HG02642 (cell line): ENCODE data around the gene CYBRD1.
"Not testable (repeated sequence)": the region's sequence is repeated elsewhere in the genome, so short reads cannot be mapped to it uniquely, and the experiment has no call there.

Source experiments
- ATAC-seq: cut with Tn5 transposase; IDR thresholded peaks from one replicate; pipeline ENCODE4 v1.9.1; 2021; ENCODE audit warnings: mild to moderate bottlenecking; ENCODE audit not compliant: unreplicated experiment, poor library complexity

Gene CYBRD1

GRCh38 chr2:171522052-171522787, at the start of gene CYBRD1:
CYBRD1 (plus strand) TSS chr2:171522474; CDS start chr2:171522546, 72 bp downstream.
- ATAC-seq: peak; percentile 53

GRCh38 chr2:171475979-171476378, 46.3 kb upstream of the CYBRD1 start:
- ATAC-seq: no peak

- ATAC-seq: no peak
These were observed 43.9 kb upstream of the CYBRD1 start for GRCh38 chr2:171478345-171478744.

GRCh38 chr2:171479154-171479814, 43.0 kb upstream of the CYBRD1 start:
- peak; percentile 51 for ATAC-seq

GRCh38 chr2:171480908-171481307, 41.4 kb upstream of the CYBRD1 start:
- no peak for ATAC-seq

- no peak for ATAC-seq
These were observed 40.0 kb upstream of the CYBRD1 start for GRCh38 chr2:171482308-171482707.

GRCh38 chr2:171482877-171483276, 39.4 kb upstream of the CYBRD1 start:
- no peak for ATAC-seq

- ATAC-seq: no peak
These were observed 38.5 kb upstream of the CYBRD1 start for GRCh38 chr2:171483793-171484192.

GRCh38 chr2:171485116-171485515, 37.2 kb upstream of the CYBRD1 start:
- ATAC-seq: no peak

GRCh38 chr2:171487201-171487600, 35.1 kb upstream of the CYBRD1 start:
- ATAC-seq: no peak

- no peak for ATAC-seq
These were observed 34.4 kb upstream of the CYBRD1 start for GRCh38 chr2:171487803-171488259.

- ATAC-seq: no peak
These were observed 31.7 kb upstream of the CYBRD1 start for GRCh38 chr2:171490577-171490976.

GRCh38 chr2:171491292-171491691, 31.0 kb upstream of the CYBRD1 start:
- no peak for ATAC-seq

- ATAC-seq: no peak
These were observed 29.6 kb upstream of the CYBRD1 start for GRCh38 chr2:171492664-171493063.

- ATAC-seq: not testable (repeated sequence)
These were observed 24.6 kb upstream of the CYBRD1 start for GRCh38 chr2:171497664-171498063.

GRCh38 chr2:171505374-171505773, 16.9 kb upstream of the CYBRD1 start:
- no peak for ATAC-seq

GRCh38 chr2:171509945-171510731, 12.1 kb upstream of the CYBRD1 start:
- ATAC-seq: peak; percentile 87

- ATAC-seq: no peak
These were observed 10.3 kb upstream of the CYBRD1 start for GRCh38 chr2:171512014-171512413.

GRCh38 chr2:171512683-171513195, 9.5 kb upstream of the CYBRD1 start:
- no peak for ATAC-seq

GRCh38 chr2:171513719-171514160, 8.5 kb upstream of the CYBRD1 start:
- ATAC-seq: peak; percentile 31
